ENCODE results near the gene NUDT3.
"Not testable (repeated sequence)": the region's sequence is repeated elsewhere in the genome, so short reads cannot be mapped to it uniquely, and the experiment has no call there.

Gene NUDT3

DNA sequence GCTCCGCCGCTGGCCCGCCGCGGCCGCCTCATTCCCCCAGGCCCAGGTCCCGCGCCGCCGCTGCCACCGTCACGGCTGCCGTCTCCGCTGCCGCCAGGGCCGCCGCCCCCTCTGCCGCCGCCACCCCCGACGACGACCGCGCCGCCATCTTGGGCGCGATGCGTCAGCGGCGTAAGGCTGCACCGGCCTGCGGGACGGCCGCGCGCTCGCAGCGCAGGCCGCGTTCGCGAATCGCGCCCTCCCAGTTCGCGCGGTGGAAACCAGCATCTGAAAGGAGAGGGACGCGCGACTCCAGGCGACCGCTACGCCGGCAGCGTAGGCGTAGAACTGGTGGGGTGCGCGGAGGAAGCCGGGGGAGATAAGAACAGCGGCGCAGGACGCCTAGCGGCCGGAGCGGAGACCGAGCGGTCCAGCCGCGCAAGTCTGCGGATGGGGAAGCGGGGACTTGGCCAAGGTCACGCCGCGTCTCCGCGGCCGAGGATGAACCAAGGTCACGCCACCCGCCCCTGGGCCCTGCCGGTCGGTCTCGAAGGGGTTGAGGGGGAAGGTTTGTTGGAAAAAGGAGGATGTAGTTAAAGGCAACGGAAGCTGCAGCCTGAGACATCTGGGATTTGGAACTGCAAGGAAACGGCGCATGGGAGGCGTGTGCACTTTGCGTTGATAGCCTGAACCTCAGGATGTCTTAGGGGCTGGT is at the start of gene NUDT3:
NUDT3 (minus strand) TSS at position 173 of the 694 bp plus-strand sequence. CDS start 307 bp downstream, outside the sequence.
- peak; percentile 80 to 90 for DNase-seq (ENCODE audit: extremely low read depth in 1 of 2, low read depth in 1 of 2)

DNA sequence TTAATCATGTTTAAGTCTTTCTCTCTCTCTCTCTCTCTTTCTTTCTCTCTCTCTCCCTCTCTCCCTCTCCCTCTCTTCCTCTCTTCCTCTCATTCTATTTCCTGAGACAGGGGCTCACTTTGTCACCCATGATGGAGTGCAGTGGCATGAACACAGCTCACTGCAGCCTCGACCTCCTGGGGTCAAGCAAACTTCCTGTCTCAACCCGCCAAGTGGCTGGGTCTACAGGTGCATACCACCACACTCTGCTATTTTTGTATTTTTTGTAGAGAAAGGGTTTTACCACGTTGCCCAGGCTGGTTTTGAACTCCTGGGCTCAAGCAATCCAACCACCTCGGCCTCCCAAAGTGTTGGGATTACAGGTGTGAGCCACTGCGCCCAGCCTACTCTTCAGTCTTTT is 49.1 kb upstream of the NUDT3 start:
- DNase-seq (ENCODE audit: extremely low read depth in 1 of 2, low read depth in 1 of 2): no peak

DNA sequence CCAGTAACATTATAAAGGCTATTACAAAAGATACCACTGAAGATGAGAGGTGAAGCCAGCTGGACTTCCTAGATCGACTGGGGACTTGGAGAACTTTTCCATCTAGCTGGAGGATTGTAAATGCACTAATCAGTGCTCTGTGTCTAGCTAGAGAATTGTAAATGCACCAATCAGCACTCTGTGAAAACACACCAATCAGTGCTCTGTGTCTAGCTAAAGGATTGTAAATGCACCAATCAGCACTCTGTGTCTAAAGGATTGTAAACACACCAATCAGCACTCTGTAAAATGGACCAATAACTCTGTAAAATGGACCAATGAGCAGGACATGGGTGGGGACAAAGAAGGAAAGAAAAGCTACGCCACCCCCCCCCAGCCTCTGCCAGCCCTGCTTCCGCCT is 47.0 kb upstream of the NUDT3 start:
- DNase-seq (ENCODE audit: extremely low read depth in 1 of 2, low read depth in 1 of 2): no peak

DNA sequence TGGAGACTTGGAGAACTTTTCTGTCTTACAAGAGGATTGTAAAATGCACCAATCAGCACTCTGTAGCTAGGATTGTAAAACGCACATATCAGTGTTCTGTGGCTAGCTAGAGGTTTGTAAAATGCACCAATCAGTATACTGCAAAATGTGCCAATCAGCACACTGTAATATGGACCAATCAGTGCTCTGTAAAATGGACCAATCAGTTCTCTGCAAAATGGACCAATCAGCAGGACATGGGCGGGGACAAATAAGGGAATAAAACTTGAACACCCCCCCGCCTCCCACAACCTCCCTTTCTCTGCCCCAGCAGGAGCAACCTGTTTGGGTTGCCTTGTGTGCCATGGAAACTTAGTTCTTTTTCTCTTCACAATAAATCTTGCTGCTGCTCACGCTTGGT is 46.2 kb upstream of the NUDT3 start:
- DNase-seq (ENCODE audit: extremely low read depth in 1 of 2, low read depth in 1 of 2): no peak

DNA sequence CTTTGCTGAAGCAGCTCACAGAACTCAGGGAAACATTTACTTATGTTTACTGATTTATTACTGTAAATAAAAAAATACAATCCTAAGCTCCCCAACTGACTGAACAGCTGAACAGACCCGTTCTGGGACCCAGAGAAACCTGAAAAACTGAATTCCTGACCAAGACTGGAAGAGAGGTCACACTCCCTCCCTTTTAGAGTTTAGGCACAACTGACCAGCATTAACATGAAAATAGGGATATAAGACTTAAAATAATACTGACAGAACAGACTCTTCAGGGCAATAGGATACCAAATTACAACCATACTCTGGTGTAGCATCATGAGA is 45.1 kb upstream of the NUDT3 start:
- no peak for DNase-seq (ENCODE audit: extremely low read depth in 1 of 2, low read depth in 1 of 2)

DNA sequence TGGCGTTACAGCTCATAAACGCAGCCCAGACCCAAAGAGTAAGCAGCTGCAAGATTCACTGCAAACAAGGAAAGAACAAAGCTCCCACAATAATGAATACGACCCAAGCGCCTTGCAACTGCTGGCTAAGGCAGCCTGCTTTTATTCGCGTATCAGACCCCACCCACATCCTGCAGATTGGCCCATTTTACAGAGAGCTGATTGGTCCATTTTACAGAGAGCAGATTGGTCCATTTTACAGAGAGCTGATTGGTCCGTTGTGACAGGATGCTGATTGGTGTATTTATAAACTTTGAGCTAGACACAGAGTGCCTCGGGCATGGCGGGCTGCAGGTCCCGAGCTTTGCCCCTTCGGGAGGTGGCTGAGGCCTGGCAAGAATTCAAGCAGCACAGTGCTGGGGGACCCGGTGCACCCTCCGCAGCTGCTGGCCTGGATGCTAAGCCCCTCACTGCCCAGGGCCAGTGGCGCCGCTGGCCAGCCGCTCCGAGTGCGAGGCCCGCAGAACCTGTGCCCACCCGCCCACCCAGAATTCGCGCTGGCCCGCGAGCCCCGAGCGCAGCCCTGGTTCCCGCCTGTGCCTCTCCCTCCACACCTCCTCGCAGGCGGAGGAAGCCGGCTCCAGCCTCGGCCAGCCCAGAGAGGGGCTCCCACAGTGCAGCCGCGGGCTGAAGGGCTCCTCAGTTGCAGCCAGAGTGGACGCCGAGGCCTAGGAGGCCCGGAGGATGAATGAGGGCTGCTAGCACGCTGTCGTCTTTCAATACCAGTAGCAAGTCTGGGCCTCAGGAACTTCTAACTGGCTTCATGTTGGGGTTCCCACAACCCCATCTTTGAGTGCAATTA is 44.6 kb upstream of the NUDT3 start:
- DNase-seq (ENCODE audit: extremely low read depth in 1 of 2, low read depth in 1 of 2): no peak

DNA sequence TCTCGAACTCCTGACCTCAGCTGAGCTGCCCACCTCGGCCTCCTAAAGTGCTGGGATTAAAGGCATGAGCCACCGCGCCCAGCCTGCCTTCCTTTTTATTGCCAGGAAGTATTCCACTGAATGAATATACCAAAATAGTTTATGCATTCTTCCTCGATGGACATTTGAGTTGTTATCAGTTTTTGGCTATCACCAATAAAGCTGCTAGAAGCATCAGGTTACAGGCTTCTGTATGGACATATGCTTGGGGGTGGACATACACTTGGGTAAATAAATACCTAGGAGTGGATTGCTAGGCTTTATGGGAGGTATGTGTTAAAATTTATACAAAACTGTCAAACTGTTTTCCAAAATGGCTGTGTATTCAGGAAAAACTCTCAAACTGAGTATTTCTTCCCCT is 43.4 kb upstream of the NUDT3 start:
- DNase-seq (ENCODE audit: extremely low read depth in 1 of 2, low read depth in 1 of 2): no peak

DNA sequence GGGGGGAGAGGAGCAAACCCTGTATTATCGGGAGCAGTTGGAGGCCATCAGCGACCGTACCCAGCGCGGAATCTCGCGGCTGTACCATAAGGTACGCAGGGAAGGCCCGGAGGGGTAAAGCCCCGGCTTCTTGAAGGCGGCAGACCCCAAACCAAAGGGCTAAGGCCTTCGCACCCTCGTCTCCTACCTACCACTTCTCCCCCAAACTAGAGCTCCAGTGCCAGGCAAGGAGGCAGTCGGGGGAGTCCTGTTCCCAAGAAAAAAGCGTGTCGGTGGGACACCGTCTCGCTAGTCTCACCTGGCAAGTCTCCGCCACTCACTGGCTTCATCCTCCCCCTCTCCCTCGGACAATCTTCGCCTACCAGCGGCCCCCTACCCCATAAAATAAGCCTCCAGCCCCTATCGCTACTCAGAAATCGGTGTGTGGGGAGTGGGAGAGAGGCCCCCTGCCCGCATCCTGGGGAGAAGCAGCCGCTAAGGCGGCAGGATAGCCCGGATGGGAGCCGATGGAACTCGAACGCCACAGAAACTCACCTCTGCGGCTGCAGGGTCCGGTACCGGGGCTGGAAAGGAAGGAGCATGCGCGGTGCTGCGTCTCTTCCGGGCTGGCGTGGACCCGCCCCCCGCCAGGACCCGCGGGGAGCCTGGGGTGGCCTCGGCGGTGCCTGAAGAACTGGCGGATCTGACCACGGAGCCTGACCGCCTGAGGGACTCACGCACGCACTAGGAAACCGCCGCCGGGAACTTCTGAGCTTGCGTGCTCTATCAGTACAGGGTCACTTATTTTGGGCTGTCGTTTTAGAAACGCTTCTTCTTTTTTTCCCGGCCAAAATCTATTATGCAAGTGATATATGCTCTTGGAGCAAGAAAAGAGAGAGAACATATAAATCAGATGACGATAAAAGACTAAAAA is 33.3 kb upstream of the NUDT3 start, which contains the start of gene RPS10:
RPS10 (minus strand) TSS at position 572 of the 913 bp plus-strand sequence. CDS start 848 bp downstream, outside the sequence.
- DNase-seq (ENCODE audit: extremely low read depth in 1 of 2, low read depth in 1 of 2): peak; percentile 70 to 84

DNA sequence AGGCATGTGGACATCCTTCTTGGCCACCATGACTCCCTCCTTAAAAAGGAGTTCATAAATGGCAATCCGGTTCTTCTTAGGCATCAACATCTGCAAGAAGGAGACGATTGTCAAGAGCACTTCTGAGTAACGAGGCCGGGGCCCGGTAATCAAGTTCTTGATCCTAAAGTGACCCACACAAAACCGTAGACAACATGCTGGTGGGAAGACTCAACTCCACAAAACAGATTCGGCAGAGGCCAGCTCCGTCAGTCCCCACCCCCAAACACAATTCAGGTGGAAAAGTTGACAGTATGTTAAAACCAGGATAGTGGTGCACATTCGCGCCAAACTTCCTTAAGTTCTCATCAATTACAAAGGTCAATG is 32.6 kb upstream of the NUDT3 start:
- no peak for DNase-seq (ENCODE audit: extremely low read depth in 1 of 2, low read depth in 1 of 2)

DNA sequence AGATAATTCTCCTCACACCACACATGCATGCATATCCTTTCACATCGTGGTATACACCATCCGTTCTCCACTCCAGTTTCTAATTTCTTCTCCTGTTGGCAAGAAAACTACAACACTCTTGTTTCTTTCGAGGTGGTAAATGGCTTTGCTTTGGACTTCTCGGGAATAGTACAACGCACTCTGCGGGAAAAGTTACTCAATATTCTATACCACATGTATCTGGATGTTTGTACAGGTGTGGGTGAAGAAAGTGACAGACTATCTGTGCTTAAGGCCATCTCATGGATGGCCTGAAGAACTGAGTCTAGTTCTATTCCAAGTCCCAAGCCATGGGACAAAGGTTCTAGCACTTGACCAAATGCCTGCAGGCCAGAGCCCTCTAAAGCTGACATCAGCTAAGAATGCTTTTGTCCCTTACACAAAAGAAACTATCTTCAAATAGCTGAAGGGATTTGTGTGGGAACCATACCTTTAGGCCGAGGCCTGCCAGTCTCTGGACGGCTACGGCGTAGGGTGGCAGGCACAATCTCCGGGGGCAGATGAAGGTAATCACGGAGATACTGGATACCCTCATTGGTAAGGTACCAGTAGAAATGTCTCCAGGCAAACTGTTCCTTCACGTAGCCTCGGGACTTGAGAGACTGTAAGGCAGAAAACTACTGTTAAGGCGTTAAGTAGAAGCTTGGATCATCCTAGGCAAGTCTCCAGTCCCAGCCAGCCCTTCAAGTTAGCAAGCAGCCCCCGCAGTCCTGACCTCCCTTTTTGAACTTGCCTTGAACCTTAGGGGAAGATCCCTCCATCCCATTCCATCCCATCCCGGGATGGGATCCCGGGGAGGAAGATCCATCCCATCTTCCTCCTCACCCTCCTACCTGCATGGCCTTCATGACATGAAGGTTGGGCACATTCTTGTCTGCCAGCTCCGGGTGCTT is 32.0 kb upstream of the NUDT3 start:
- DNase-seq (ENCODE audit: extremely low read depth in 1 of 2, low read depth in 1 of 2): no peak

DNA sequence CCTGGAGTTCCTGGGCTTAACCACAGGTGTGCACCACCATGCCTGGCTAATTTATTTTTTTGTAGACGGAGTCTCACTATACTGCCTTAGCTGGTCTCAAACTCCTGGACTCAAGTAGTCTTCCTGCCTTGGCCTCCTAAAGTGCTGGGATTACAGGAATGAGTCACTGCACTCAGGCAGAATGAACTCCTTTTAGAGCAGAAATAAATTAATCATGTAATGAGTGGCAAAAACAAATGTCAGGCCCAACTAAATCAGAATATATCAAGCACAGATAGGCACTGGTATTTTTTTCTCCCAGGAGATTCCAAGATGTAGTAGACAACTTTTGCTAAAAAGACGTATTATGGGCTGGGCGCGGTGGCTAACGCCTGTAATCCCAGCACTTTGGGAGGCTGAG is 30.8 kb upstream of the NUDT3 start:
- DNase-seq (ENCODE audit: extremely low read depth in 1 of 2, low read depth in 1 of 2): no peak

DNA sequence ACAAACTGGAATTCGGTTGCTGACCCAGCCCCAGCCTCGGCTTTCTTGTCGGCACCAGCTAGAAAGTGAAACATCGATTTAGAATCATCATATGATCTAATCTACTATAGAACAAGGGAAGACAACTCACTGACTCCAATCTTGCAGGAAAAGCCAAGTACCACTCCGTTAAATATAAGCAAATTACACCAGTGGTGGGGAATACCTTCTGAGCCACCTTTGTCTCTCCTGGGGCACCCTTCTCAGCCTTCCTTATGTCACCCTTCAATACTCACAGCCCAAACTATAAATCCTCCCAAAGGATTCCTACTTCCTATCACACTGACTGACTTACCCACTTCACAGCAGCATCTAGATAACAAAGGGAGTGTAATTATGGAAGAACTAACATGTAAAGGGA is 25.9 kb upstream of the NUDT3 start:
- DNase-seq (ENCODE audit: extremely low read depth in 1 of 2, low read depth in 1 of 2): no peak

DNA sequence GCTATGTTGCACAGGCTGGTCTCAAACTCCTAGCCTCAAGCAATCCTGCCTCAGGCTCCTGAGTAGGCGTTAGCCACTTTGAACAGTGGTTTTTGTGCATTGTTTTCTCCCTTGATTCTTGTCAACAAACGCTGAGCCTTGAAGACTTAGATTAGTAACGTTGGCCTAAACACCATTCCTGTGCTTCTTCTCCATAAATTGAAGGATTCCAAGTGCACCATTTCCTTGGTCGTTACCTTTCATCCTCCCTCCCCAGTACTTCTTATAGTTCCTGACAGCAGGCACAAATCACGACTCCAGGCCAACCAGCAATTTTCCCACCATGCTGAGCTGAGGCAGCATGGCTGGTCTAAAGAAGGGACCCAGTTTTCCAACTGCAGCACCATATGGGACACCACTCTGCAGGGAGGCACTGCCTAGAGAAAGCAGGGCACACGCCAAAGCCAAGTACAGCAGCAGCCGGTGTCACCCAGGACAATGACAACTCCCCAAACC is 24.5 kb upstream of the NUDT3 start:
- no peak for DNase-seq (ENCODE audit: extremely low read depth in 1 of 2, low read depth in 1 of 2)

DNA sequence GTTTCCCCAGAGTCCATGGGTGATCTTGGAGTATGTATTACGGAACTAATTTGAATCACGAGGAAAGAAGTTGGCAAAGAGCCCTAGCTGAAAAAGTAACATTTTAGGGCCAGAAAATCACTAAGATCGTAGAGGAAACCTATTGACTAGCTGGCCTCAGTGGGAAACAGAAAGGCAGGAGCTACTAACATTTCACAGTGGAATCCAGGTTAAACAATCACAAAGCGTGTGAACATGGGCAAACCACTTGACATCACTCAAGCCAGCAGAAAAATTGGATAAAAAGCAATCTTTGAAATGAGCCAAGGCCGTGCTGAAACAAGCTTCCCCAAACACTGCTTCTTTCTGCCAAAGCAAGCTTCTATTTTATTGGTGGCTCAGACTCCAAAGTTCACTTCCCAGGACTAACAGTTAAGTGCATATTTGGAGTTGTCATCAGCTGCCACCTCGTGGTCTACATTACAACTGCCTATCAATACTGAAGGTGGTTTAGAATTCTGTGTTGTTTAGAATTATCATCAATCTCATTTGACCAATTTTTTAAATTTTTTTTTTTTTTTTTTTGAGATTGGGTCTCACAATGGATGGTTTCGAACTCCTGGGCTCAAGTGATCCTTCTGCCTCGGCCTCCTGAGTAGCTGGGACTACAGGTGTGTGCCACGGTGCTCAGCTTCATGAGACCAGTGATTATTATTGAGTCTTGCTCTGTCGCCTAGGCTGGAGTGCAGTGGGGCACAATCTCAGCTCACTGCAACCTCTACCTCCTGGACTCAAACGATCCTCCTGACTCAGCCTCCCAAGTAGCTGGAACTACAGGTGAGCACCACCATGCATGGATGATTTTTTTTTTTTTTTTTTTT is 22.8 kb upstream of the NUDT3 start:
- DNase-seq (ENCODE audit: extremely low read depth in 1 of 2, low read depth in 1 of 2): no peak

DNA sequence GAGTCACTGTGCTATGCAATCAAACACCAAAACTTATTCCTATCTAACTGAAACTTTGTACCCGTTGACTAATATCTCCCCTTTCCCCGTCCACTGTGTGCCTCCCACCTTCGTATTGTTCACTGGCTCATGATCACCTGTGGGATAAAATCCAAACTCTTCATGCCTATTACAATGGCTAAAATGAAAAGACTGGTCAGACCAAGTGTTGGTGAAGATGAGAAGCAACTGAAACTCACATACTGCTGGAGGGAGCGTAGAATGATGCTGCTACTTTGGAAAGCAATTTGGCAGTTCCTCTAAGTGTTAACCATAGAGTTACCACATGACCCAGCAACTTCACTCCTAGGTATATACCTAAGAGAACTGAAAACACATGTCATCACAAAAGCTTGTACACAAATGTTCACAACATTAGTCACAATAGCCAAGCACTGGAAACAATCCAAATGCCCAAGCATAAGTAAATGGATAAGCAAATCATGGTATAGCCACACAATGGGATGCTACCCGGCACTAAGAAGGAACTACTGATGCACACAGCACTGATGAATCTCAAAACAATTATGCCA is 20.3 kb upstream of the NUDT3 start:
- DNase-seq (ENCODE audit: extremely low read depth in 1 of 2, low read depth in 1 of 2): no peak

DNA sequence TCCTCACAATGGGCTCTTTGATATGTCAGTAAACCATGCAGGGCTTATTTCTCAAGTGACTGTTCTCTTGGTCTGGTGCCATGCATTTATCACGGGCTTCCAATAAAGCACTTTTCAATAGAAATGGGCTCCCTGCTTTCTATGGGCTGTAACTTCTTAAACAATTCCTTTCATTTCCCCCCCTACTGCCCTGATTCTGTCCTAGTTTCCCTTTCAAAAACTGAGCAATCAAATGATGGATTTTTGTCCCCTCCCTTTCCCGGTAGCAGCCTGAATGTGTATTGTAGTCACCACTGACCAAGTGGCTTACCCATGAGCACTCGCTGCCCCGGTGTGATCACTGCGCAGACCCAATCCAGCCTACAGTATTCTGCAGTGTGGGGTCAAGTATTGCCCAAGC is 19.5 kb upstream of the NUDT3 start:
- no peak for DNase-seq (ENCODE audit: extremely low read depth in 1 of 2, low read depth in 1 of 2)

DNA sequence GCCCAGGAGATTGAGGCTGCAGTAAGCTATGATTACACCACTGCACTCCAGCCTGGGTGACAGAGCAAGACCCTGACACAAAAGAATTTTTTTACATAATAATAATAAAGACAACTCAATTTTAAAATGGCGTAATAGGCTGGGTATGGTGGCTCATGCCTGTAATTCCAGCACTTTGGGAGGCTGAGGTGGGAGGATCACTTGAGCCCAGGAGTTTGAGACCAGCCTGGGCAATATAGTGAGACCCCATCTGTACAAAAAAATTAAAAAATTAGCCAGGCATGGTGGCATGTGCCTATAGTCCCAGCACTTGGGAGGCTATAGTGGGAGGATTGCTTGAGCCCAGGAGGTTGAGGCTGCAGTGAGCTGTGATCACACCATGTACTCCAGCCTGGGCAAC is 15.4 kb upstream of the NUDT3 start:
- not testable (repeated sequence) for DNase-seq (ENCODE audit: extremely low read depth in 1 of 2, low read depth in 1 of 2)

DNA sequence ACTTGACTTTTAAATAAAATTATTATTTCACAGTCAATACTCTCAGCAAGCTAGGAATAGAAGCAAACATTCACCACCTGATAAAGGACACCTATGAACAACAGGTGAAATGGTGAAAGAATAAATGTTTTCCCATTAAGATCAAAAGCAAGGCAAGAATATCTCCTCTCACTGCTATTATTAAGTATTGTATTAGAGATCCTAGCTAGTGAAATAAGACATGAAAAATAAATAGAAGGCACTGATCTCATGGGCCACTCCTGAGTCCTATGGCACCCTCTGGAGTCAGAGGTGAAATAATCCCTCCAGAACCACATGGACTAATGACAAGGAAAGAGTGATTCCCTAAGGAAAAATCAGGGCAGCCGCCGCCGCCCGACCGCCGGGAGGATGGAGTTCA is 4.0 kb upstream of the NUDT3 start:
- DNase-seq (ENCODE audit: extremely low read depth in 1 of 2, low read depth in 1 of 2): no peak

DNA sequence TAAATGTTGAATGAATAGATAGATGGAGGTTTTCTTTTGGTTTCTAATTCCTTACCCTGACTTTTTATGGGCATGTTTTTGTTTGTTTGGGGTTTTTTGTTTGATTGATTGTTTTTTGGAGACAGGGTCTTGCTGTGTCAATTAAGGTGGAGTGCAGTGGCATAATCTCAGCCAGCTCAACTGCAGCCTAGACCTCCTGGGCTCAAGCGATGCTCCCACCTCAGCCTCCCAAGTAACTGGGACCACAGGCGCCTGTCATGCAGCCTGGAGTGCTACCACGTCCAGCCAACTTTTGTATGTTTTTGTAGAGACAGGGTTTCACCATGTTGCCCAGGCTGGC is 1.5 kb upstream of the NUDT3 start:
- no peak for DNase-seq (ENCODE audit: extremely low read depth in 1 of 2, low read depth in 1 of 2)
